HepG2 (cell line): ENCODE measurements around the gene CAMSAP3. TPM values are rescaled to one million over a fixed set of nuclear protein-coding genes. Genes with fewer than 3 reads are reported as not detected.

Experiments
- ATAC-seq: fragments of 200-7000 bp; cut with Tn5 transposase; 3 replicates; pipeline ENCODE4 v1.9.1; 2020; ENCODE audit warnings: mild to moderate bottlenecking, moderate library complexity
- BruUV-seq: library from RNA; stranded (reverse); fragments of 400-500 nt; replicated peaks from 2 replicates; lab custom pipeline; 2021; lab: Mats Ljungman, UMichigan
- CTCF ChIA-PET: fragments of 300-600 bp; formaldehyde crosslinking; extraction: SDS; loops from one replicate; lab custom pipeline; 2021; ENCODE audit warnings: low total read pairs, inconsistent platforms, low intra/inter-chr PET ratio; lab: Yijun Ruan, JAX
- POLR2A ChIA-PET: fragments of 350-600 bp; sonication (Branson Sonifier 250); formaldehyde crosslinking; loops from one replicate; lab custom pipeline; 2020; ENCODE audit warnings: antibody characterized with exemption, inconsistent platforms; lab: Yijun Ruan, JAX
- DNase-seq: peaks from one replicate; pipeline ENCODE4 v3.0.0-alpha.2; 2015; ENCODE audit warnings: low spot score
- FAIRE-seq: peaks from 3 replicates; lab custom pipeline; 2011; peaks lifted over from hg19 to GRCh38; lab: Jason Lieb, UNC
- H2AFZ ChIP-seq: one replicate; pipeline ENCODE4 v1.6.1; 2011; ENCODE audit warnings: low read length, inconsistent platforms
- H3K27ac ChIP-seq: fragments of 300-600 bp; 3 replicates; pipeline ENCODE4 v1.8.0; 2011; ENCODE audit warnings: mixed run types, mild to moderate bottlenecking, mixed read lengths, low read length, inconsistent platforms; ENCODE audit not compliant: insufficient read depth; ENCODE audit errors: extremely low read length
- H3K27me3 ChIP-seq, 2 experiments: fragments of 200-600 bp in 1 of 2; 2 replicates in 1 of 2; 3 replicates in 1 of 2; pipeline versions ENCODE4 v1.6.0 to v1.8.0; 2011; ENCODE audit warnings: low read length in 2 of 2, mild to moderate bottlenecking in 2 of 2, moderate library complexity in 2 of 2, inconsistent platforms in 1 of 2; ENCODE audit not compliant: insufficient read depth in 2 of 2, control insufficient read depth in 1 of 2
- H3K36me3 ChIP-seq, 2 experiments: fragments of 200-600 bp in 1 of 2; replicated peaks in 1 of 2; 2 replicates in 1 of 2; 3 replicates in 1 of 2; pipeline versions ENCODE4 v1.5.1 to v1.8.0; 2011; ENCODE audit warnings: low read length in 2 of 2, inconsistent platforms in 1 of 2; ENCODE audit not compliant: insufficient read depth in 2 of 2, control insufficient read depth in 1 of 2
- H3K4me1 ChIP-seq: 2 replicates; pipeline ENCODE4 v1.5.1; 2012; ENCODE audit warnings: low read length, inconsistent platforms; ENCODE audit not compliant: insufficient read depth
- H3K4me2 ChIP-seq: 2 replicates; pipeline ENCODE4 v1.6.0; 2011; ENCODE audit warnings: low read depth, low read length, inconsistent platforms
- H3K4me3 ChIP-seq, 3 experiments: fragments of 200-600 bp in 1 of 3; sonication (generic), shearing (Covaris generic) in 1 of 3; replicated peaks in 1 of 3; 2 replicates each; pipeline ENCODE4 v1.5.1; 2011 to 2016; ENCODE audit warnings: low read length in 3 of 3, inconsistent platforms in 2 of 3, low read depth in 2 of 3, mild to moderate bottlenecking in 2 of 3, control low read depth in 1 of 3, mixed read lengths in 1 of 3; ENCODE audit not compliant: insufficient read depth in 1 of 3
- H3K79me2 ChIP-seq: one replicate; pipeline ENCODE4 v1.6.1; 2011; ENCODE audit warnings: low read length, inconsistent platforms; ENCODE audit not compliant: insufficient read depth
- H3K9ac ChIP-seq: 2 replicates; pipeline ENCODE4 v1.6.0; 2011; ENCODE audit warnings: mild to moderate bottlenecking, low read depth, low read length, inconsistent platforms; ENCODE audit not compliant: insufficient read depth
- H3K9me3 ChIP-seq: 2 replicates; pipeline ENCODE4 v1.5.1; 2012; ENCODE audit warnings: mild to moderate bottlenecking, low read length
- H4K20me1 ChIP-seq: 2 replicates; pipeline ENCODE4 v1.6.0; 2011; ENCODE audit warnings: inconsistent platforms, mild to moderate bottlenecking, low read length, moderate library complexity; ENCODE audit not compliant: insufficient read depth
- AGO2 ChIP-seq: fragments of 200-400 bp; formaldehyde crosslinking; optimal IDR thresholded peaks from 2 replicates; pipeline ENCODE3; 2017; ENCODE audit warnings: mild to moderate bottlenecking, low read depth, low read length, moderate library complexity
- POLR2A ChIP-seq, 2 experiments: IDR thresholded peaks; 2 replicates each; pipeline ENCODE4 v1.6.1; 2011; ENCODE audit warnings: low read depth in 2 of 2, low read length in 2 of 2, mild to moderate bottlenecking in 1 of 2, moderate library complexity in 1 of 2; ENCODE audit not compliant: insufficient read depth in 1 of 2
- ZNF501 ChIP-seq: sonication (generic); formaldehyde crosslinking; IDR thresholded peaks from 2 replicates; pipeline ENCODE4 v1.5.1; 2020; ENCODE audit warnings: mild to moderate bottlenecking, moderate library complexity, missing genetic modification reagents
- WGBS: methylation state at CpG from one replicate; pipeline ENCODE4 v1.1.6; 2017; ENCODE audit warnings: low lambda C conversion rate; 5-methylcytosine and 5-hydroxymethylcytosine counted together
- in situ Hi-C: cut with HindIII; loops from 2 replicates; pipeline ENCODE4 v1.10.0; 2017; ENCODE audit warnings: low pct_unique_long_range_greater_than_20kb; ENCODE audit not compliant: extremely low pct_ligation_motif_present
- intact Hi-C: fragments of 100-400 bp; cut with micrococcal nuclease; formaldehyde crosslinking; loops from one replicate; pipeline ENCODE4 v1.10.0; 2022; ENCODE audit not compliant: unreplicated experiment
- polyA plus RNA-seq, 8 experiments: library from polyadenylated mRNA; depleted of rRNA in 3 of 8; stranded (reverse) in 7 of 8; unstranded in 1 of 8; fragments of >200 nt; fragmentation: Illumina TruSeq in 4 of 8; extraction: Trizol in 4 of 8; gene quantifications; 2 replicates each; pipeline versions ENCODE4 v1.2.1 to v1.2.3, GENCODE V29; 2011 to 2016; ENCODE audit warnings: low read depth in 4 of 8, missing spikeins in 1 of 8, mixed read lengths in 1 of 8; ENCODE audit not compliant: insufficient read depth in 1 of 8
- total RNA-seq, 5 experiments: library from RNA; depleted of rRNA; stranded (reverse); fragments of >200 nt; fragmentation: Illumina TruSeq; extraction: Trizol; gene quantifications; 2 replicates each; pipeline ENCODE4 v1.2.3, GENCODE V29; 2016; ENCODE audit warnings: low read depth in 1 of 5
- TF ChIP-seq, protein P1 (sequence below), 2 experiments: IDR thresholded peaks; 2 replicates each; pipeline ENCODE4 v1.6.1; 2011 to 2012; ENCODE audit warnings: low read length in 2 of 2, borderline replicate concordance in 1 of 2, low read depth in 1 of 2, mild to moderate bottlenecking in 1 of 2, moderate library complexity in 1 of 2
- TF ChIP-seq, protein P2 (sequence below): sonication (generic); formaldehyde crosslinking; IDR thresholded peaks from 2 replicates; pipeline ENCODE4 v1.4.0; 2020; ENCODE audit warnings: missing genetic modification reagents, borderline replicate concordance

Gene CAMSAP3
- total and polyA plus RNA-seq, 2 of the 13 experiments (the other 11 are each of a cell fraction or from before 2014, with no cell fraction given): 10.8 to 11.8 TPM

DNA sequence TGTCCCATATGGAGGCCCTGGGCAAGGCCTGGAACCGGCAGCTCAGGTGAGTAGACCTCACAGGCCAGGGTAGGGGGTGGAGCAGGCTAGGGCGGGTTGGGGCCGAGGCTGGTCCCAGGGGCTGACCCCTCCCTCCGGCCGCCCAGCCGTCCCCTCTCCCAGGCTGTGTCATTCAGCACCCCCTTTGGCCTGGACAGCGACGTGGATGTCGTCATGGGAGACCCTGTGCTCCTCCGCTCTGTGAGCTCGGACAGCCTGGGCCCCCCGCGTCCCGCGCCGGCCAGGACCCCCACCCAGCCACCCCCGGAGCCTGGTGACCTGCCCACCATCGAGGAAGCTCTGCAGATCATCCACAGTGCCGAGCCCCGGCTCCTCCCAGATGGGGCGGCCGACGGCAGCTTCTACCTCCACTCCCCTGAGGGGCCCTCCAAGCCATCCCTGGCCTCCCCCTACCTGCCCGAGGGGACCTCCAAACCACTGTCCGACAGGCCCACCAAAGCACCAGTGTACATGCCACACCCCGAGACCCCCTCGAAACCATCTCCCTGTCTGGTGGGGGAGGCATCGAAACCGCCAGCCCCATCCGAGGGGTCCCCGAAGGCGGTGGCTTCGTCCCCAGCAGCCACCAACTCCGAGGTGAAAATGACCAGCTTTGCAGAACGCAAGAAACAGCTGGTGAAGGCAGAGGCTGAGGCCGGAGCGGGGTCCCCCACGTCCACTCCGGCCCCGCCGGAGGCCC lies 16.0 kb downstream of the CAMSAP3 start:
- WGBS: over 99% methylated on average over 23 of the region's 41 CpGs
- H3K9ac ChIP-seq: no peak overlapping the region
- no peak for FAIRE-seq
- ChIA-PET POLR2A (no interaction called here), CTCF (no interaction called here)
- peak; percentile 11; the same call in 2 of the 3 replicates for ATAC-seq
- no peak overlapping the region for H2AFZ ChIP-seq
- peaks cover 41 to 53% of the 10 kb centered on the region in 2 experiments for H3K36me3 ChIP-seq
- H3K4me1 ChIP-seq: no peaks in the 10 kb centered on the region
- H3K27me3 ChIP-seq: no peaks in the 10 kb centered on the region
- TF ChIP-seq, protein P1, sequence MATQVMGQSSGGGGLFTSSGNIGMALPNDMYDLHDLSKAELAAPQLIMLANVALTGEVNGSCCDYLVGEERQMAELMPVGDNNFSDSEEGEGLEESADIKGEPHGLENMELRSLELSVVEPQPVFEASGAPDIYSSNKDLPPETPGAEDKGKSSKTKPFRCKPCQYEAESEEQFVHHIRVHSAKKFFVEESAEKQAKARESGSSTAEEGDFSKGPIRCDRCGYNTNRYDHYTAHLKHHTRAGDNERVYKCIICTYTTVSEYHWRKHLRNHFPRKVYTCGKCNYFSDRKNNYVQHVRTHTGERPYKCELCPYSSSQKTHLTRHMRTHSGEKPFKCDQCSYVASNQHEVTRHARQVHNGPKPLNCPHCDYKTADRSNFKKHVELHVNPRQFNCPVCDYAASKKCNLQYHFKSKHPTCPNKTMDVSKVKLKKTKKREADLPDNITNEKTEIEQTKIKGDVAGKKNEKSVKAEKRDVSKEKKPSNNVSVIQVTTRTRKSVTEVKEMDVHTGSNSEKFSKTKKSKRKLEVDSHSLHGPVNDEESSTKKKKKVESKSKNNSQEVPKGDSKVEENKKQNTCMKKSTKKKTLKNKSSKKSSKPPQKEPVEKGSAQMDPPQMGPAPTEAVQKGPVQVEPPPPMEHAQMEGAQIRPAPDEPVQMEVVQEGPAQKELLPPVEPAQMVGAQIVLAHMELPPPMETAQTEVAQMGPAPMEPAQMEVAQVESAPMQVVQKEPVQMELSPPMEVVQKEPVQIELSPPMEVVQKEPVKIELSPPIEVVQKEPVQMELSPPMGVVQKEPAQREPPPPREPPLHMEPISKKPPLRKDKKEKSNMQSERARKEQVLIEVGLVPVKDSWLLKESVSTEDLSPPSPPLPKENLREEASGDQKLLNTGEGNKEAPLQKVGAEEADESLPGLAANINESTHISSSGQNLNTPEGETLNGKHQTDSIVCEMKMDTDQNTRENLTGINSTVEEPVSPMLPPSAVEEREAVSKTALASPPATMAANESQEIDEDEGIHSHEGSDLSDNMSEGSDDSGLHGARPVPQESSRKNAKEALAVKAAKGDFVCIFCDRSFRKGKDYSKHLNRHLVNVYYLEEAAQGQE (IDR thresholded peaks at IDR 0.05; ENCODE audit: borderline replicate concordance in 1 of 2, low read depth in 1 of 2, low read length in 2 of 2): peak; percentile 48 to 78
- TF ChIP-seq, protein P2, sequence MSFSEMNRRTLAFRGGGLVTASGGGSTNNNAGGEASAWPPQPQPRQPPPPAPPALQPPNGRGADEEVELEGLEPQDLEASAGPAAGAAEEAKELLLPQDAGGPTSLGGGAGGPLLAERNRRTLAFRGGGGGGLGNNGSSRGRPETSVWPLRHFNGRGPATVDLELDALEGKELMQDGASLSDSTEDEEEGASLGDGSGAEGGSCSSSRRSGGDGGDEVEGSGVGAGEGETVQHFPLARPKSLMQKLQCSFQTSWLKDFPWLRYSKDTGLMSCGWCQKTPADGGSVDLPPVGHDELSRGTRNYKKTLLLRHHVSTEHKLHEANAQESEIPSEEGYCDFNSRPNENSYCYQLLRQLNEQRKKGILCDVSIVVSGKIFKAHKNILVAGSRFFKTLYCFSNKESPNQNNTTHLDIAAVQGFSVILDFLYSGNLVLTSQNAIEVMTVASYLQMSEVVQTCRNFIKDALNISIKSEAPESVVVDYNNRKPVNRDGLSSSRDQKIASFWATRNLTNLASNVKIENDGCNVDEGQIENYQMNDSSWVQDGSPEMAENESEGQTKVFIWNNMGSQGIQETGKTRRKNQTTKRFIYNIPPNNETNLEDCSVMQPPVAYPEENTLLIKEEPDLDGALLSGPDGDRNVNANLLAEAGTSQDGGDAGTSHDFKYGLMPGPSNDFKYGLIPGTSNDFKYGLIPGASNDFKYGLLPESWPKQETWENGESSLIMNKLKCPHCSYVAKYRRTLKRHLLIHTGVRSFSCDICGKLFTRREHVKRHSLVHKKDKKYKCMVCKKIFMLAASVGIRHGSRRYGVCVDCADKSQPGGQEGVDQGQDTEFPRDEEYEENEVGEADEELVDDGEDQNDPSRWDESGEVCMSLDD (CRISPR knock-in tag): no peak
- TF ChIP-seq ZNF501: no peak
- 0 out of 4 replicates have a peak, but pooled peaks of 1 of the 2 experiments have one; percentile 7 for TF ChIP-seq POLR2A (IDR thresholded peaks at IDR 0.05; ENCODE audit: insufficient read depth in 1 of 2, low read depth in 2 of 2, low read length in 2 of 2)
- peak; percentile 74 for TF ChIP-seq AGO2
- TF ChIP-seq, all 625 proteins: peak for 3
- H4K20me1 ChIP-seq: peaks cover 5% of the 10 kb centered on the region; the same call in 1 of the 2 replicates
- no peak overlapping the region for H3K4me2 ChIP-seq
- in situ Hi-C loops: no loop called here
- no peak overlapping the region for H3K27ac ChIP-seq
- no peak overlapping the region for H3K4me3 ChIP-seq
- no peak for DNase-seq
- BruUV-seq: no TSS peak
- intact Hi-C loops: no loop called here
- no peaks in the 10 kb centered on the region for H3K9me3 ChIP-seq
- no peaks in the 10 kb centered on the region for H3K79me2 ChIP-seq
